GM19438 (cell line): ENCODE measurements around the gene ZNF25.
"Not testable (repeated sequence)": the region's sequence is repeated elsewhere in the genome, so short reads cannot be mapped to it uniquely, and the experiment has no call there.

Experiments
- ATAC-seq: cut with Tn5 transposase; IDR thresholded peaks from one replicate; pipeline ENCODE4 v1.9.1; 2021; ENCODE audit warnings: low read depth; ENCODE audit not compliant: unreplicated experiment

Gene ZNF25

DNA sequence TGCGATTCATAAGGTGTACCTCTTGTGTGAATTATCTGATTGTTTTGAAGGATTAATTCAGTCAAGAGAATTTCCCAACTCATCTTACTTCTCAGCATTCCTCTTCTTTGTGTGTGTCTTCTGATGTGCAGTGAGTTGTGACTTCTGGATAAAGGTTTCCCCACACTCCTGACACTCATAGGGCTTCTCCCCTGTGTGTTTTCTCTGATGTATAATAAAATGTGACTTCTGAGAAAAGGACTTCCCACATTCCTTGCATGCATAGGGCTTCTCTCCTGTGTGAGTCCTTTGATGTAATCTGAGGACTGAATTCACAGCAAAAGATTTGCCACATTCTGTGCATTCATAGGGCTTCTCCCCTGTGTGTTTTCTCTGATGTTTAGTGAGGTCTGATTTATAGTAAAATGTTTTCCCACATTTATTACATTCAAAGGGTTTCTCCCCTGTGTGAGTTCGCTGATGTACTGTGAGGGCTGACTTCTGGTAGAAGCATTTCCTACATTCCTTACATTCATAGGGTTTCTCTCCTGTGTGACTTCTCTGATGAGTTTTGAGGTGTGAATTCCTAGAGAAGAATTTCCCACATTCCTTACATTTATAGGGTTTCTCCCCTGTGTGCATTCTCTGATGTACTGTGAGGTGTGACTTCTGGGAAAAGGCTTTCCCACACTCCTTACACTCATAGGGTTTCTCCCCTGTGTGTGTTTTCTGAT lies 24.2 kb downstream of the ZNF25 start:
- ATAC-seq: no peak

DNA sequence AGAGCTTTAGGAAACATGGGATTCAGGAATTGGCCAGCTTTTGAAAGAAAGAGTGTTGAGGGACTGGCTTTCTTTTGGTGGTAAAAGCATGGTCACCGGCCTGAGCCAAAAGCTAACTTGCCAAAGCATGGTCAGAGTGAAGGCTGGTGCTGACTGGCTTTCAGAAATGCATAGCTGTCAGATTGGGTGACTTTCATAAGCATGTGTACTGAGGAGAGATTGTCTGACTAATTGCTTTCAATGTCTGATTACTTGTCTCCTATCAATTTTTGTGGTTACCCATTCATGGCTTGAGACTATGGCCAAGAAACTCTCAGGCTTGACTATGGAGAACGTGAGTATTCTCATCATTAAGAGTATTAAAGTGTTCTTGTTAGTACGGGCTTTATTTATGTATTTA lies 28.2 kb downstream of the ZNF25 start:
- ATAC-seq: no peak

DNA sequence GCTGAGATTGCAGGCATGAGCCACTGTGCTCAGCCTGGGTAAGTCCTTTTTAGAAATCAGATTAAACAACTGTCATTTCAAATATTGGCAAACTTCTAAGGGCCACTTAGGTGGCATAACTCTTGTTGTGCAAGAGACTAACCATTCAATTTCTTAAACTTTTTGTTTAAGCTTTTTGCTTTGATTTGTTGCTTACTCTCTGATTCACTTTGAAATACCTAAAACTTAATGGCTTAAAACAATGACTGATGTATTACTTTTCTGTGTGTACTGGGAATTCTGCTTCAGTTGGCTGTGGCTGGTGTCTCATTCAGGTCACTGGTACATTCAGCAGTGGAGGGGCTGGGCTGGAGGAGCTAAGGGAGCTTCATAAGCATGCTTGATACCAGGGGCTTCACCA lies 28.9 kb downstream of the ZNF25 start:
- no peak for ATAC-seq

DNA sequence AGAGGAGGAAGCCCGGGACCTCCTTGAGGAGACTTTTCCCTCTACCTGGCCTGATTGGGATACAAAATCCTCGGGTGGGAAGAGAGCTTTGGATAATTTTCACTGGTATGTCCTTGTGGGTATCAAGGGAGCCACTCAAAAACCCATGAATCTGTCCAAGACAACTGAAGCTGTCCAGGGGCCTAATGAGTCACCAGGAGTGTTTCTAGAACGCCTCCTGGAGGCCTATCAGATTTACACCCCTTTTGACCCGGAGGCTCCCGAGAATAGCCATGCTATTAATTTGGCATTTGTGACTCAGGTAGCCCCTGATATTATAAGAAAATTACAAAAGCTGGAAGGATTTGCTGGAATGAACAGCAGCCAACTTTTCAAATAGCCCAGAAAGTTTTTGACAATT lies 38.6 kb downstream of the ZNF25 start:
- ATAC-seq: no peak

DNA sequence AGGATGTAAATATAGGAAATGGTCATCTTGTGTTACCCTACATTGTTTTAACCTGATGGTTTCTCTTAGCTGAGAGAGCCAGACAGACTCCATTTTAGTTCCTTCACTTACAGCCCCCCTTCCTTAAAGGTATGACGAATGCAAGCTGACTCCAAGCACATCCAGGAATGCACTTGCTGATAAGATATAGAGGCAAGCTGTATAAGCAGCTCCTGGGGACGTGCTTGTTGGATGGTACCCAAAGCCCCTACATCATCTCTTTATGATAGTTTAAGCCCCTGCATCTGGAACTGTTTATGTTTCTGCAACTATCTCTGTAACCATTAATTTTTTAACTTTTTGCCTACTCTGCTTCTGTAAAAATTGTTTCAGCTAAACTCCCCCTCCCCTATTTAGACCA lies 41.7 kb downstream of the ZNF25 start:
- ATAC-seq: no peak

DNA sequence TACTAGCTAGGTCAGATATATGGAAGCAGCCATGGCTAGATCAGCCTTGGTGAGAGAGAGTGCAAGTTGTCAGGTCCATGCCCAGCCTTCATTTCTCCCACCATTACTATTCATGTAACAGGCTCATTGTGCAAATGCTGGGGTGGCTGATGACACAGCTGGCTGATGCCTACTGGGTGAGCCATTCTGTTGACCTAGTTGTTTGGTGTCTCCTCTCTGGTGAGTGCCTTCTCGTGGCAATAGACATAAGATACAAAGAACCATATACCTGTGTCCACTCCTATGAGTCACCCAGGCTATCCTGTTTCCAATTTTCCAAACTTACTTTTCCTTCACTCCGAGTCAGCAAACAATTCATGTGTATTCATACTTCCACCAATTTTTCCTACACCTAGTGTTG lies 46.0 kb downstream of the ZNF25 start:
- ATAC-seq: no peak

DNA sequence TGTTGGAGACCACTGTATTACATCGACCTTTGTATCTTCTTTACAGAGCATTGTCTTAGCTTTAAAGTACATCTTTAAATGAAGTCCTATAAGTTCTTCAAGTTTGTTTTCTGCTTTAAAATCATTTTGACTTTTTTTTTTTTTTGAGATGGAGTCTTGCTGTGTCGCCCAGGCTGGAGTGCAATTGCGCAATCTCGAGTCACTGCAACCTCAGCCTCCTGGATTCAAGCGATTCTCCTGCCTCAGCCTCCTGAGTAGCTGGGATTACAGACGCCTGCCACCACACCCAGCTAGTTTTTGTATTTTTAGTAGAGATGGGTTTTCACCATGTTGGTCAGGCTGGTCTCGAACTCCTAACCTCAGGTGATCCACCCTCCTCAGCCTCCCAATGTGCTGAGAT lies 68.3 kb downstream of the ZNF25 start:
- not testable (repeated sequence) for ATAC-seq

DNA sequence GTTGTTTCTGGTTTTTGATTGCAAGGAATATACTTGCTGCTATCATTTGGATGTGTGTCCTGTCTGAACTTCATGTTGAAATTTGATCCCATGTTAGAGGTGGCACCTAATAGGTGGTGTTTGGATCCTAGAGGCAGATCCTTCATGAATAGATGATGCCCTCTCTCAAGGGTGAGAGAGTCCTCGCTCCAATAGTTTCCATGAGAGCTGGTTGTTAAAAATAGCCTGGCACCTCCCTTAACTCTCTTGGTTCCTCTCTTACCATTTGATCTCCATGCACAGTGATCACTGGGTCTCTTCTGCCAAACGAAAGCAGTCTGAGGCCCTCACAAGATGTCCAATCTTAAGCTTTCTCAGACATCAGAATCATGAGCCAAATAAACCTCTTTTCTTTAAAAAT lies 70.1 kb downstream of the ZNF25 start:
- no peak for ATAC-seq
